ENCODE results near the gene CCR4. TPM values are rescaled to one million over a fixed set of nuclear protein-coding genes. Genes with fewer than 3 reads are reported as not detected.
"Not testable (repeated sequence)": the region's sequence is repeated elsewhere in the genome, so short reads cannot be mapped to it uniquely, and the experiment has no call there.

CCR4 gene
- polyA plus RNA-seq, 1 experiment, result not detected

- DNase-seq (ENCODE audit: low read depth), result no peak
- Histone ChIP-seq H3K27me3 (ENCODE audit: control insufficient read depth, insufficient read depth, low read length) (no peaks in the 10 kb centered on the region), H3K36me3 (ENCODE audit: control insufficient read depth, insufficient read depth, low read length) (no peaks in the 10 kb centered on the region), H3K4me3 (ENCODE audit: low read depth, low read length) (no peak overlapping the region)
- TF ChIP-seq CTCF (IDR thresholded peaks at IDR 0.05; ENCODE audit: insufficient read depth, low read depth, low read length), result peak; percentile 76
- ChIA-PET CTCF (interaction anchor here (0.6 to 3.4 kb wide), 20 partner anchors 9 to 208 kb away, joined by 3 to 29 read pairs (median 3); no protein-coding TSS in a partner anchor), POLR2A (no interaction called here)
Measured at GRCh38 chr3:32934150-32934742, 17.2 kb upstream of the CCR4 start.

- Histone ChIP-seq H3K4me3 (ENCODE audit: low read depth, low read length) (no peak overlapping the region), H3K27me3 (ENCODE audit: control insufficient read depth, insufficient read depth, low read length) (no peaks in the 10 kb centered on the region), H3K36me3 (ENCODE audit: control insufficient read depth, insufficient read depth, low read length) (no peaks in the 10 kb centered on the region)
- ChIA-PET POLR2A (interaction anchor here (0.6 kb wide), 1 partner anchor 156 kb away, joined by 3 read pairs; no protein-coding TSS in a partner anchor), CTCF (no interaction called here)
- no peak for DNase-seq (ENCODE audit: low read depth)
- TF ChIP-seq CTCF (IDR thresholded peaks at IDR 0.05; ENCODE audit: insufficient read depth, low read depth, low read length), result no peak
Measured at GRCh38 chr3:32937331-32937730, 14.1 kb upstream of the CCR4 start.

GRCh38 chr3:32939531-32940284, 11.7 kb upstream of the CCR4 start:
- CTCF ChIA-PET; POLR2A ChIA-PET; H3K4me3 ChIP-seq (ENCODE audit: low read depth, low read length); H3K27me3 ChIP-seq (ENCODE audit: control insufficient read depth, insufficient read depth, low read length); DNase-seq (ENCODE audit: low read depth); H3K36me3 ChIP-seq (ENCODE audit: control insufficient read depth, insufficient read depth, low read length): not testable (repeated sequence)

- H3K4me3 ChIP-seq (ENCODE audit: low read depth, low read length), result no peak overlapping the region
- ChIA-PET POLR2A (no interaction called here), CTCF (no interaction called here)
- H3K27me3 ChIP-seq (ENCODE audit: control insufficient read depth, insufficient read depth, low read length), result no peaks in the 10 kb centered on the region
- no peak for DNase-seq (ENCODE audit: low read depth)
- no peak for TF ChIP-seq CTCF (IDR thresholded peaks at IDR 0.05; ENCODE audit: insufficient read depth, low read depth, low read length)
- no peaks in the 10 kb centered on the region for H3K36me3 ChIP-seq (ENCODE audit: control insufficient read depth, insufficient read depth, low read length)
Measured at GRCh38 chr3:32940726-32941125, 10.7 kb upstream of the CCR4 start.

GRCh38 chr3:32945136-32945535, 6.3 kb upstream of the CCR4 start:
- TF ChIP-seq CTCF (IDR thresholded peaks at IDR 0.05; ENCODE audit: insufficient read depth, low read depth, low read length), result no peak
- no peak for DNase-seq (ENCODE audit: low read depth)
- POLR2A ChIA-PET, result no interaction called here
- no peaks in the 10 kb centered on the region for H3K36me3 ChIP-seq (ENCODE audit: control insufficient read depth, insufficient read depth, low read length)
- no peak overlapping the region for H3K4me3 ChIP-seq (ENCODE audit: low read depth, low read length)
- CTCF ChIA-PET, result no interaction called here
- no peaks in the 10 kb centered on the region; the same call in 1 of the 2 replicates for H3K27me3 ChIP-seq (ENCODE audit: control insufficient read depth, insufficient read depth, low read length)

GRCh38 chr3:32945598-32945997, 5.8 kb upstream of the CCR4 start:
- POLR2A ChIA-PET, result not testable (repeated sequence)

More at GRCh38 chr3:32945598-32945997, 5.8 kb upstream of the CCR4 start:
- DNase-seq (ENCODE audit: low read depth); H3K4me3 ChIP-seq (ENCODE audit: low read depth, low read length); H3K36me3 ChIP-seq (ENCODE audit: control insufficient read depth, insufficient read depth, low read length); H3K27me3 ChIP-seq (ENCODE audit: control insufficient read depth, insufficient read depth, low read length); CTCF ChIA-PET: not testable (repeated sequence)
